Left lung (tissue), 14 donors: ENCODE data around the gene LIF. TPM values are rescaled to one million over a fixed set of nuclear protein-coding genes. Genes with fewer than 3 reads are reported as not detected.

Experiments used
- ATAC-seq: fragments of 200-7000 bp; cut with Tn5 transposase; one replicate; pipeline ENCODE4 v1.9.1; 2020; ENCODE audit warnings: moderate library complexity
- DNase-seq, 4 donors: peaks; one replicate each; pipeline ENCODE4 v3.0.0-alpha.2; 2013 to 2020
- H3K27ac ChIP-seq, 2 donors: fragments of 200-600 bp; sonication (generic) in 1 of 2; one replicate each; pipeline versions ENCODE4 v1.5.0 to v1.8.0; 2020 to 2021
- H3K27me3 ChIP-seq, 2 donors: fragments of 200-600 bp; sonication (generic) in 1 of 2; one replicate each; pipeline versions ENCODE4 v1.5.0 to v1.8.0; 2020 to 2021
- H3K36me3 ChIP-seq, 2 donors: fragments of 200-600 bp; sonication (generic) in 1 of 2; one replicate each; pipeline versions ENCODE4 v1.5.0 to v1.8.0; 2020 to 2021
- H3K4me1 ChIP-seq, 2 donors: fragments of 200-600 bp; one replicate each; pipeline ENCODE4 v1.8.0; 2021
- H3K4me3 ChIP-seq, 2 donors: fragments of 200-600 bp; sonication (generic) in 1 of 2; one replicate each; pipeline versions ENCODE4 v1.5.0 to v1.8.0; 2020 to 2021; ENCODE audit warnings: mild to moderate bottlenecking in 1 of 2
- H3K9me3 ChIP-seq, 2 donors: fragments of 200-600 bp; sonication (generic) in 1 of 2; one replicate each; pipeline versions ENCODE4 v1.5.0 to v1.8.0; 2020 to 2021
- intact Hi-C, 2 donors: fragments of 100-400 bp; cut with DNase I; formaldehyde crosslinking; loops; one replicate each; pipeline versions ENCODE4 v1.11.2 to v1.14.2; 2022
- long read RNA-seq, 12 donors: library from polyadenylated mRNA in 2 of 12; unstranded in 2 of 12; transcript quantifications; one replicate each; pipeline ENCODE4 v2.0.0 and lab custom pipeline, GENCODE V29; 2019 to 2026
- polyA plus RNA-seq, 6 donors: library from polyadenylated mRNA; unstranded; fragments of 120-200 nt; gene quantifications; one replicate each; pipeline ENCODE4 v1.2.1, GENCODE V29; 2013; ENCODE audit not compliant: insufficient read length in 6 of 6
- total RNA-seq, 2 donors: library from RNA; stranded (reverse); fragmentation: NEBNext Ultra II Directional; extraction: Animal tissue kit (Norgen Biotek cat#: 25700); gene quantifications; one replicate each; pipeline ENCODE4 v1.2.1, GENCODE V29; 2021
- TF ChIP-seq, protein P1 (sequence below), 2 donors: fragments of 200-600 bp; sonication (generic) in 1 of 2; IDR thresholded peaks; one replicate each; pipeline versions ENCODE4 v1.5.0 to v1.8.0; 2021; ENCODE audit warnings: antibody characterized with exemption in 2 of 2
- donor health status: DM: no; HTN: yes; CAD: no.
- donor health status: DM: no; HTN: no; CAD: no.

The LIF gene
- total RNA-seq: 10 to 100 TPM in 1 of 2 donors, 1 to 10 TPM in 1; 8.1 to 10.7 TPM
- 1 to 10 TPM; 1.4 to 4.1 (median 2.2) TPM for polyA plus RNA-seq
- long read RNA-seq, donor 1: 0 reads
- long read RNA-seq, donor 2: 0 reads
- long read RNA-seq, donor 3: 0 reads
- long read RNA-seq, donor 4, partial matches to known transcripts: 0 of 1 reads
- long read RNA-seq, donor 4, other reads (novel, unspliced or antisense): 1 of 1 reads
- long read RNA-seq, donor 5: 0 reads
- long read RNA-seq, donor 6: 0 reads
- long read RNA-seq, donor 7: 0 reads
- long read RNA-seq, donor 8: 0 reads
- long read RNA-seq, donor 9: 0 reads
- long read RNA-seq, donor 10: 0 reads
- long read RNA-seq, donor 11: 0 reads
- long read RNA-seq, donor 12: 0 reads

DNA sequence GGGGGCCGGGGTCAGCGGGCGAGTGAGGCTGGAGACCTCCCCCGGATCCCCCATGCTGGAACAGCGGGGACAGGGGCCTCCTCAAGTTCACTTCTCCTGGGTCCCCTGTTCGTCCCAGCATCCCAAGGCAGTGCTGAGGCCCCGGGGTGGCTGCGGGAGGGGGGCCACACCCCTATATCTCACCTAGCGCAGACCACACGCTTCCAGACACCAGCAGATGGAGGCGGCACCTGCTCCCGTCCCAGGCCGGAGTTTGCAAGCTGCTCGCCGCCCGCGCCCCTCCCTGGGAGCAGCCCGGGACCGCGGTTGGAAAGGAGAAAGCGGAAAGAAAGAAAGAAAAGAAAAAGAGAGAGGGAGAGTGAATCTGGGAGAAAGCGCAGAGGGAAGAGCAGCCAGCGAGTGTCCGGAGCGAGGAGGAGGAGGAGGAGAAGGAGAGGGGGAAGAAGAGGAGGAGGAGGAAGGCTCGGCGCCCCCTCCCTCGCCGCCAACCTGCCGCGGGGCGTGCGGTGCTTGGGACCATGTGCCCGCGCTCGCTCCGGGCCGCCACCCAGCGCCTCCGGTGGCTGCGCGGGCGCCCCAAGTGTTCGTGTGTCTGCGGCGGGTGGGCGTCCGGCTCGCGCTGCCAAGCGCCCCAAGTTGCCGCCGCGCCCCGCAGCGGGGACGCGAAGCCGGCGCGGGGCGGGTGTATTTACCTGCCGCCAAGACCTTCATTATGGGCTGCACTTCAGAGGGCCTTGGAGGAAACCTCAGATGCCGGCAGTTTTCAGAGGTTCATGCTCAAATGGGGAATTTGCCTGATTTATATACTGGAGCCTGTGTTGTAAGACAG is at the start of gene LIF:
LIF (minus strand) TSS at position 775 of the 829 bp plus-strand sequence; CDS start at position 711, 64 bp downstream.
- TF ChIP-seq, protein P1, sequence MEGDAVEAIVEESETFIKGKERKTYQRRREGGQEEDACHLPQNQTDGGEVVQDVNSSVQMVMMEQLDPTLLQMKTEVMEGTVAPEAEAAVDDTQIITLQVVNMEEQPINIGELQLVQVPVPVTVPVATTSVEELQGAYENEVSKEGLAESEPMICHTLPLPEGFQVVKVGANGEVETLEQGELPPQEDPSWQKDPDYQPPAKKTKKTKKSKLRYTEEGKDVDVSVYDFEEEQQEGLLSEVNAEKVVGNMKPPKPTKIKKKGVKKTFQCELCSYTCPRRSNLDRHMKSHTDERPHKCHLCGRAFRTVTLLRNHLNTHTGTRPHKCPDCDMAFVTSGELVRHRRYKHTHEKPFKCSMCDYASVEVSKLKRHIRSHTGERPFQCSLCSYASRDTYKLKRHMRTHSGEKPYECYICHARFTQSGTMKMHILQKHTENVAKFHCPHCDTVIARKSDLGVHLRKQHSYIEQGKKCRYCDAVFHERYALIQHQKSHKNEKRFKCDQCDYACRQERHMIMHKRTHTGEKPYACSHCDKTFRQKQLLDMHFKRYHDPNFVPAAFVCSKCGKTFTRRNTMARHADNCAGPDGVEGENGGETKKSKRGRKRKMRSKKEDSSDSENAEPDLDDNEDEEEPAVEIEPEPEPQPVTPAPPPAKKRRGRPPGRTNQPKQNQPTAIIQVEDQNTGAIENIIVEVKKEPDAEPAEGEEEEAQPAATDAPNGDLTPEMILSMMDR (IDR thresholded peaks at IDR 0.05): no peak
- H3K4me1 ChIP-seq: peaks cover 8 to 47% of the 10 kb centered on the region in 2 donors
- peak within 1 kb of the TSS in 1 of 2 donors; percentile 50 for H3K27ac ChIP-seq
- H3K27me3 ChIP-seq: peaks cover 0 to 54% of the 10 kb centered on the region in 2 donors
- ATAC-seq (peak; percentile 53), DNase-seq (peak in 1 of 4 donors; percentile 86)
- no peaks in the 10 kb centered on the region for H3K9me3 ChIP-seq
- H3K36me3 ChIP-seq: no peaks in the 10 kb centered on the region
- intact Hi-C loops: no loop called here
- peak within 1 kb of the TSS; percentile 34 to 47 for H3K4me3 ChIP-seq

DNA sequence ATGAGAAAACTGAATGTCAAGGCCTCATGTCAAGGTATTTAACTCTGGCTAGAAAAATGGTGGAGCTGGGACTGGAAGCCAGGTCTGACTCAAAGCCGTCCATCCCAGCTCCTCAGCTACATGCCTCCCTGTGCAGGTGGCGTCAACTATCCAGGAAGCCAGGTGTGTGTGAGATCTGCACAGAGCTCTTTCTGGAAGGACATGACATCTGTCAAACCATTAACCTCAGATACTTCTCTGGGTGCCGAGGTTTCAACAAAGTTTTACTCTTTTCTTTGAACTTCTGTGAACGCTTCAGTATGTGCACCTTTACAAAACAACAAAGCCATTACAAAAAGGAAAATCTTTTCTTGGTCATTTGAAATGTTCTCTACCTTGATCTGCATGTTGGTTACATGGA is 49.8 kb upstream of the LIF start:
- no peaks in the 10 kb centered on the region for H3K27me3 ChIP-seq
- no peak overlapping the region for H3K4me3 ChIP-seq
- peaks cover 20 to 49% of the 10 kb centered on the region in 2 donors for H3K4me1 ChIP-seq
- peaks cover 0 to 97% of the 10 kb centered on the region in 2 donors for H3K36me3 ChIP-seq
- intact Hi-C loops: no loop called here
- peak overlapping the region in 1 of 2 donors; percentile 45 for H3K27ac ChIP-seq
- H3K9me3 ChIP-seq: no peaks in the 10 kb centered on the region
- TF ChIP-seq, protein P1 (IDR thresholded peaks at IDR 0.05): no peak
- DNase-seq: no peak
- ATAC-seq: no peak

DNA sequence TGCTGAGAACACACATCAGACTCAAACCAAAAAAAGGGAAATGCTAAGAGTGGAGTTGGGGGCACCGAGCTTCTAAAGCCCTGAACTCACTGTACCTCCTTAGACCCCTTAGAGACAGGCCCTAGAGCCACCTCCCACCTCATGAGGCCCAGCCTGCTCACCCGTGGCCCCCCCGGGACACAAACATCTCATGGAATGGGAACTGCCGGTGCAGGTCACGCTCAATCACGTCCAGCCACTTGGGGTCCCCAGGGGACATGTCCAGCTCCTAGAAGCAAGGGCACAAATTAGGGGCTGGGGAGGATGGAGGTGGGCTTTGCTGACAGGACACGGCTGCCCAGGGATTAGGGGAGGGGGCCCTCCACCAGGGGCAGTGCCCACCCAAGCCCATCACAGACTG is 49.0 kb upstream of the LIF start:
- Histone ChIP-seq H3K36me3 (peaks cover 0 to 92% of the 10 kb centered on the region in 2 donors), H3K4me3 (no peak overlapping the region), H3K27ac (peak overlapping the region in 1 of 2 donors; percentile 39), H3K4me1 (peaks cover 24 to 49% of the 10 kb centered on the region in 2 donors), H3K27me3 (no peaks in the 10 kb centered on the region), H3K9me3 (no peaks in the 10 kb centered on the region)
- TF ChIP-seq, protein P1 (IDR thresholded peaks at IDR 0.05): no peak
- intact Hi-C loops: no loop called here
- ATAC-seq: no peak
- DNase-seq: no peak

DNA sequence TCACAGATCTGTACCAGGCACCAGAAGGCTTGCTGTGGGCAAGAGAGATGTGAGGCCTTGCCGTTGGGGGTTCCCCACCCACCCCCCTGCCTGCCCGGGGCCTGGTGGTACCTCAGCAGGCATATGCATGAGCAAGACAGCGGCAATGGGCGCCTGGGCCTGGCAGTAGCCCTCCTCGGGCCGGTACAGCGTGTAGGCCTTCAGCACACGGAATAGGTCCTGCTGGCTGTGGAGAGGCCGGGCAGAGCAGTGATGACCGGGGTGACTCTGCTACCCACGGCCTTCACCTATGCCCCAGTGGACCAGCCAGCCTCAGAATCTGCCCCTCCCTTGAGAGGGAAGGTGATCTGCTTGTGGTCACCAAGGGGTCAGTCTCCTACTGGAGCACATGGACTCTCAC is 48.3 kb upstream of the LIF start:
- TF ChIP-seq, protein P1 (IDR thresholded peaks at IDR 0.05): no peak
- peaks cover 0 to 85% of the 10 kb centered on the region in 2 donors for H3K36me3 ChIP-seq

DNA sequence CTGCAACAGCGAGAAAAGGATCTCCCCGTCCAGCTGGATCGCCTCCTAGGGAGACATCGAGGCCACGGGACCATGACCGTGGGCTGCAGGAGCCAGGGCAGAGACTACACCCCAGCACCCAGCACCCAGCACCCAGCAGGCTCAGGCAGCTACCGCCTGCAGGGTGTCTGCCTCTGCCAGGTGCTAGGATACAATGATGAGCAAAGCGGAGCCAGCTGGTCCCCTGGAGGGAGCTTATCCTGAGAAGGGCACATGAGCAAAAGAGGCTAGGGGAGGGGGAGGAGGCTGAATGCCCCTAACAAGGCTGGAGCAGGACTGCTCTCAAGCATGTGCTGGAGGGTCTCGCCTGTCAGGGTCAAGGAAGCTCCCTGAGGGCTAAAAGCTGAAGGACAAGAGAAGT is 47.5 kb upstream of the LIF start:
- intact Hi-C loops: no loop called here
- Histone ChIP-seq H3K27ac (no peak overlapping the region), H3K4me3 (no peak overlapping the region), H3K9me3 (no peaks in the 10 kb centered on the region), H3K27me3 (no peaks in the 10 kb centered on the region), H3K36me3 (peaks cover 0 to 77% of the 10 kb centered on the region in 2 donors), H3K4me1 (peaks cover 32 to 47% of the 10 kb centered on the region in 2 donors)
- ATAC-seq (no peak), DNase-seq (no peak)
- TF ChIP-seq, protein P1 (IDR thresholded peaks at IDR 0.05): no peak

More for the DNA sequence above, 48.3 kb upstream of the LIF start:
- Histone ChIP-seq H3K9me3 (no peaks in the 10 kb centered on the region), H3K4me3 (no peak overlapping the region), H3K4me1 (peaks cover 32 to 49% of the 10 kb centered on the region in 2 donors), H3K27me3 (no peaks in the 10 kb centered on the region), H3K27ac (peak overlapping the region in 1 of 2 donors; percentile 39)
- no peak for DNase-seq
- intact Hi-C loops: no loop called here
- ATAC-seq: no peak
